ENCODE results near the gene TMEM139.
"Not testable (repeated sequence)": the region's sequence is repeated elsewhere in the genome, so short reads cannot be mapped to it uniquely, and the experiment has no call there.

The TMEM139 gene

DNA sequence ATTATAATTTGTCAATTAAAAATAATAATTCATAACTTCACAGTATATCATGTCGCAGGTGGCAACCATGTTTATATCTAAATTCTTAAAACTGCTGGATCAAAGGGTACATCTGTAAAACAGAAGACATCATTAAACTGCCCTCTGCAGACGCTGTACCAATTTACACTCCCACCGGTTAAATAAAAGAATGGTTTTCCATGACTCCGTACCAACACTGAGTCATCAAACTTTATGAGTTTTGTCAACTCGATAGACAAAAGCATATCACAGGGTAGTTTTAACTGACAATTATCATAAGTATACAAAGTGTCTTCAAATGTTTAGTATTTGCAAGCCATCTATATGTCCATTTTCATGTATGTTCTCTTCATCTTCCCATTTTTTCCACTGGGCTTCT lies 27.3 kb upstream of the TMEM139 start:
- Histone ChIP-seq H3K9me3 (ENCODE audit: control insufficient read depth, low read length) (no peaks in the 10 kb centered on the region), H3K27ac (ENCODE audit: insufficient read depth, low read depth, low read length, poor library complexity, severe bottlenecking) (no peak overlapping the region), H3K4me3 (ENCODE audit: insufficient read depth, low read depth, low read length) (no peak overlapping the region), H3K4me1 (ENCODE audit: control insufficient read depth, insufficient read depth, low read length) (no peaks in the 10 kb centered on the region), H3K36me3 (ENCODE audit: control insufficient read depth, insufficient read depth, low read length) (no peaks in the 10 kb centered on the region), H3K27me3 (ENCODE audit: control insufficient read depth, insufficient read depth, low read length, poor library complexity, severe bottlenecking) (no peaks in the 10 kb centered on the region)
- 89 to 94% methylated on average over 4 to 5 of the region's 5 CpGs for WGBS, 2 experiments

DNA sequence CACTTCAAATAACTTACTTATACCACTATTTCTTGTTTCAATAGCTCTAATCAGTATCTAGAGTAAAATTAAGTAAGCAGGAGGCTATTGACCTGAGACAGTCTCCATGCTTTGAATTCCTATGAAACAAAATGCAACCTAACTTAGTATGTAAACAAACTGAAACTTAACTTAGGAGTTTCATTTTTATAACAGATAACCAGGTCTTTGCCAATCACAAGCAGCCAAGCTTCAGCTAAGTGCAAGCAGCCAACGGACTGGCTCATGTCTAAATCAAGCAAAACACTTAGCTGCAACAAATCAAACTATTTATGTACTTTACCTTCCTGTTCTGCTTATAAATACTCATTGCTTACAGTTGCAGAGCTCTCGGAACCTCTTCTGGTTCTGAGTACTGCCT lies 25.9 kb upstream of the TMEM139 start:
- Histone ChIP-seq H3K4me3 (ENCODE audit: insufficient read depth, low read depth, low read length) (no peak overlapping the region), H3K4me1 (ENCODE audit: control insufficient read depth, insufficient read depth, low read length) (no peaks in the 10 kb centered on the region), H3K9me3 (ENCODE audit: control insufficient read depth, low read length) (no peaks in the 10 kb centered on the region), H3K27ac (ENCODE audit: insufficient read depth, low read depth, low read length, poor library complexity, severe bottlenecking) (no peak overlapping the region), H3K36me3 (ENCODE audit: control insufficient read depth, insufficient read depth, low read length) (no peaks in the 10 kb centered on the region), H3K27me3 (ENCODE audit: control insufficient read depth, insufficient read depth, low read length, poor library complexity, severe bottlenecking) (peaks cover 2% of the 10 kb centered on the region)
- 72 to 90% methylated on average over 2 of the region's 2 CpGs for whole genome bisulfite sequencing, 2 experiments

DNA sequence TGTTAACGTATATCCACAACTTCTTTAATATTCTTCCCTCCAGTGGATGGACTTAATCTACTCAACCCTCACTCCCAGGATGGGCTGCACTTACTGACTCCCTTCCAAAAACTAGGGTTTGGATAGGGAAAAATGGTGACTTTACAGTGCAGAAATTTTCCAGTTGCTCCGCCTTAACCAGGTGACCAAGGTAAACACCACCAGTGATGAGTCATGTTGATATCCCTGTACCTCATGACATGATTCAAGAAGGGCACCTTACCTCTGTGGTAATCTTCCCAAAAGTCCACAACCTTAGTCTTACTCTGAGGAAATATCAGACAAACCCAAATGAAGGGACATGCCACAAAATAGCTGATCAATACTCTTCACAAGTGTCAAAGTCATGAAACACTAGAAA lies 25.0 kb upstream of the TMEM139 start:
- H3K27ac ChIP-seq (ENCODE audit: insufficient read depth, low read depth, low read length, poor library complexity, severe bottlenecking), result no peak overlapping the region

DNA sequence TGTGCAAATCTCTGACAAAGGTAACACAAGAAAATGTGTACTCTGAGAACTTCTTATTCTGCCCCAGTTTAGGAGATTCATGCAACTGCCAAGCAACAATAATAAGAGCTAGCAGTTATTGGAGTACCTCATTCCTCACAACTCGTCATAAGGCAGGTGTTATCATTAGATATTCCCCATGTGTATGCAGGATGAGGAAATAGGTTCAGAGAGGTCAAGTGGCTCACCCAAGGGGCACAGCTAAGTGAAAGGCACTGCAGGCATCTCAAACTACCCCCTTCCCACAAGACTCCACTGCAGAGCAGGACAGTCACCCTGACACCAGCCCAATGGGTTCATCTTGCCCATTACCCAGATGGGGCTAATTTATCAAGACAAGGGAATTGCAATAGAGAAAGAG lies 22.9 kb upstream of the TMEM139 start:
- 80 to 91% methylated on average over 1 of the region's 1 CpG for WGBS, 2 experiments
- H3K36me3 ChIP-seq (ENCODE audit: control insufficient read depth, insufficient read depth, low read length), result no peaks in the 10 kb centered on the region
- H3K27me3 ChIP-seq (ENCODE audit: control insufficient read depth, insufficient read depth, low read length, poor library complexity, severe bottlenecking), result peaks cover 4% of the 10 kb centered on the region
- H3K4me1 ChIP-seq (ENCODE audit: control insufficient read depth, insufficient read depth, low read length), result no peaks in the 10 kb centered on the region
- no peak overlapping the region for H3K4me3 ChIP-seq (ENCODE audit: insufficient read depth, low read depth, low read length)
- no peak overlapping the region for H3K27ac ChIP-seq (ENCODE audit: insufficient read depth, low read depth, low read length, poor library complexity, severe bottlenecking)
- no peaks in the 10 kb centered on the region for H3K9me3 ChIP-seq (ENCODE audit: control insufficient read depth, low read length)

More for the DNA sequence above, 25.0 kb upstream of the TMEM139 start:
- no peaks in the 10 kb centered on the region for H3K4me1 ChIP-seq (ENCODE audit: control insufficient read depth, insufficient read depth, low read length)
- no peaks in the 10 kb centered on the region for H3K9me3 ChIP-seq (ENCODE audit: control insufficient read depth, low read length)
- no peaks in the 10 kb centered on the region for H3K36me3 ChIP-seq (ENCODE audit: control insufficient read depth, insufficient read depth, low read length)
- peaks cover 4% of the 10 kb centered on the region for H3K27me3 ChIP-seq (ENCODE audit: control insufficient read depth, insufficient read depth, low read length, poor library complexity, severe bottlenecking)
- WGBS, 2 experiments, result 92 to 93% methylated on average over 2 of the region's 2 CpGs
- H3K4me3 ChIP-seq (ENCODE audit: insufficient read depth, low read depth, low read length), result no peak overlapping the region

DNA sequence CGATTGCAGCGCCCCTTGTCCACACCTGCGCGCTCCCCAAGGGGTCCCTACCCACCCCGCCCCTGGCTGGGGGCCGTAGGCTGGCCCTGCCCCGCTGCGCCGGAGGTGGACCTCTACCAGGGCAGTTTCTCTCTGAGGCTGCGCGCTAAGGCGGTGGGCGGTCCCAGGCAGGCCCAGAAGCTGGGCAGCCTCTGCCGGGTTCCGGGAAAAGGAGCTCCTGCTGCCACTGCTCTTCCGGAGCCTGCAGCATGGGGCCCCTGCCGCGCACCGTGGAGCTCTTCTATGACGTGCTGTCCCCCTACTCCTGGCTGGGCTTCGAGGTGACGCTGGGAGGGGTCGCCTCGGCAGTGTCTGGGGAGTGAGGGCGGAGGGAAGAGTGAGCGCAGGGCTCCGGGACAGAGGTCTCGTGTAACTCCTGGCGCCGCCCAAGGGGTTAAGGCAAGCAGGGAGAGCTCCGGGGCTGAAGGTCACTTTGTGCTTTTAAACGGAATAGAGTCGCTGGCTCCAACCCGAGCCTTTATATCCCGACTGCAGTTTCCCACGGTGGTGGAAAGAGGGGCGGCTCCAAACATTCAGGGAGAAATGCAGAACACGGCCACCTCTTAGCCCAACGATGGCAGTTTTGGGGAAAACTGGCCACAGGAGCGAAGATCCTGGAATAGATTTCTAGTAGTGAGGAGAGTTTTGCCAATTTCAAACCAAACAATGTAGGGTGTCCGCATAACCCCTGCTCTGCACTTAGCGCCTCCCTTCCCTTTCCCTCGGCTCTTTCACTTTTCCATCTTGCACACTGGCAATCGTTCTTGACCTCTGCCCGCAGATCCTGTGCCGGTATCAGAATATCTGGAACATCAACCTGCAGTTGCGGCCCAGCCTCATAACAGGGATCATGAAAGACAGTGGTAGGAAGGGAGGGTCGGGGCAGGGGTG lies 21.2 kb upstream of the TMEM139 start, which contains the start of gene GSTK1:
Gene GSTK1, plus strand, starts transcription at position 176 of the 930 bp plus-strand sequence. Its CDS starts 73 bp downstream, at position 249.
- Histone ChIP-seq H3K9me3 (ENCODE audit: control insufficient read depth, low read length) (no peaks in the 10 kb centered on the region), H3K36me3 (ENCODE audit: control insufficient read depth, insufficient read depth, low read length) (peaks cover 6% of the 10 kb centered on the region), H3K27me3 (ENCODE audit: control insufficient read depth, insufficient read depth, low read length, poor library complexity, severe bottlenecking) (peaks cover 4% of the 10 kb centered on the region), H3K4me1 (ENCODE audit: control insufficient read depth, insufficient read depth, low read length) (no peaks in the 10 kb centered on the region), H3K4me3 (ENCODE audit: insufficient read depth, low read depth, low read length) (peak within 1 kb of the TSS; percentile 77), H3K27ac (ENCODE audit: insufficient read depth, low read depth, low read length, poor library complexity, severe bottlenecking) (no peak within 1 kb of the TSS)
- WGBS, 2 experiments, result 13 to 15% methylated on average over 48 of the region's 48 CpGs

DNA sequence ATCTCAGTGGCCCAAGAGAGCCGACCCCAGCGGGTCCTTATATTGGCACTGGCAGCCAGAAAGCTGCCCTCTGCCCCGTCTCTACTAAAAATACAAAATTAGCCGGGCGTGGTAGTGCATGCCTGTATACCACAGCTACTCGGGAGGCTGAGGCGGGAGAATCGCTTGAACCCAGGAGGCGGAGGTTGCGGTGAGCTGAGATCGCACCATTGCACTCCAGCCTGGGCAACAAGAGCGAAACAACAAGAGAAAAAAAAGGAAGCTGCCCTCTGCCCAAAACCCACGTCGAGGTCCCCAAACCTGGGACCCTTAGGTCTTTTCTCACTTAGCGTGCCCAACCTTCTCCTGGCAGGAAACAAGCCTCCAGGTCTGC lies 20.6 kb upstream of the TMEM139 start:
- not testable (repeated sequence) for H3K27me3 ChIP-seq (ENCODE audit: control insufficient read depth, insufficient read depth, low read length, poor library complexity, severe bottlenecking); H3K36me3 ChIP-seq (ENCODE audit: control insufficient read depth, insufficient read depth, low read length); H3K4me1 ChIP-seq (ENCODE audit: control insufficient read depth, insufficient read depth, low read length); H3K27ac ChIP-seq (ENCODE audit: insufficient read depth, low read depth, low read length, poor library complexity, severe bottlenecking); H3K9me3 ChIP-seq (ENCODE audit: control insufficient read depth, low read length)
- WGBS, 2 experiments, result 88 to 94% methylated on average over 15 of the region's 15 CpGs
- peak overlapping the region; percentile 77 for H3K4me3 ChIP-seq (ENCODE audit: insufficient read depth, low read depth, low read length)

DNA sequence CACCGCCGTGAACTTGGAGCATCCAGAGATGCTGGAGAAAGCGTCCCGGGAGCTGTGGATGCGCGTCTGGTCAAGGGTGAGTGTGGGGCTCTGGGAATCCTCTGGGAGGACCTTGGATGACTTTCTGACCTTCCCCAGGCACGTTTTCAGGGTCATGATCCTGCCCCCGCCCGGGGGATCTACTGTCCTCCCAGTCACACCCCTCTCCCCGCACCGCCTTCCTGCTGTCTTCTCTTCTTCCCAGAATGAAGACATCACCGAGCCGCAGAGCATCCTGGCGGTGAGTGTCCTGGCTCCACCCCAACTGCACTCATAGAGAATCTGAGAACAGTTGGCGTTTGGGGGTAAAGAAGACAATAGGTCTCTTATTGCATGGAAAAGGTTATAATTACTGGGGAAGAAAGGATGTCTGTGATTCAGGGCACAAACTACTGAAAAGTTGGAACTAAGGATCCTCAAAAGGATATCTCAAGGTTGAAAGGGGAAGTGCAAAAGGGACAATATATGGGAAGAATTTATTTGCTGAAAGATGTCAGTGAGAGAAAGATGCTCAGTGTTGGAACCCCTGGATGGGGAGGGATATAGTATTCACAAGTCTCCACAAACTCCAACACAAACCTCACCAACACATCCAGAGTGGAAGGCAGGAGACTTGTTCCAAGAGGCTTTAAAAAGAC lies 19.6 kb upstream of the TMEM139 start:
- WGBS, 2 experiments, result 92 to 94% methylated on average over 15 of the region's 15 CpGs
- H3K4me3 ChIP-seq (ENCODE audit: insufficient read depth, low read depth, low read length), result no peak overlapping the region
- no peak overlapping the region for H3K27ac ChIP-seq (ENCODE audit: insufficient read depth, low read depth, low read length, poor library complexity, severe bottlenecking)
- peaks cover 6% of the 10 kb centered on the region for H3K36me3 ChIP-seq (ENCODE audit: control insufficient read depth, insufficient read depth, low read length)
- H3K4me1 ChIP-seq (ENCODE audit: control insufficient read depth, insufficient read depth, low read length), result no peaks in the 10 kb centered on the region
- H3K27me3 ChIP-seq (ENCODE audit: control insufficient read depth, insufficient read depth, low read length, poor library complexity, severe bottlenecking), result peaks cover 4% of the 10 kb centered on the region
- no peaks in the 10 kb centered on the region for H3K9me3 ChIP-seq (ENCODE audit: control insufficient read depth, low read length)

DNA sequence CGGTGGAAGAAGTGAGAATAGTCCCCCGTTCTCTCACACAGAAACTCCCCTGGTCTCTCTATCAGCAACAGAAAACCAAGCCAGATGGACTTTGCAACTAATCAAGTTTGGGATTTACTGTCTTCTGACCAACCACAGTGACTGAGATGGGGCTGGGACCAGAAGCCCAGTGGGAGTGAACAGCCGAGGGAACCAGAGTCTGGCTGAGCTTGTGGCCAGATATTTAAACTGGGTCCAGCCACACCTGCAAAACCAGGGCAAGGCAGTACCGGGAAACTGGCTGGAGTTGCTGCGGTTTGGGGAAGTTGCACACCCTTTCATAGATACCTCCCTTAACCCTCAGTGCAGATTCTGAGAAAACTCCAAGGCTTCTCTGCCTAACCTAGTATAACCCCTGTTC lies 15.5 kb upstream of the TMEM139 start:
- no peak overlapping the region for H3K27ac ChIP-seq (ENCODE audit: insufficient read depth, low read depth, low read length, poor library complexity, severe bottlenecking)
- no peak overlapping the region for H3K4me3 ChIP-seq (ENCODE audit: insufficient read depth, low read depth, low read length)
- no peaks in the 10 kb centered on the region for H3K4me1 ChIP-seq (ENCODE audit: control insufficient read depth, insufficient read depth, low read length)
- WGBS, 2 experiments, result 92 to 94% methylated on average over 5 of the region's 5 CpGs
- H3K36me3 ChIP-seq (ENCODE audit: control insufficient read depth, insufficient read depth, low read length), result peaks cover 6% of the 10 kb centered on the region
- H3K27me3 ChIP-seq (ENCODE audit: control insufficient read depth, insufficient read depth, low read length, poor library complexity, severe bottlenecking), result no peaks in the 10 kb centered on the region
- H3K9me3 ChIP-seq (ENCODE audit: control insufficient read depth, low read length), result no peaks in the 10 kb centered on the region

GRCh38 chr7:143271240-143271639 lies 13.5 kb upstream of the TMEM139 start:
- H3K4me3 ChIP-seq (ENCODE audit: insufficient read depth, low read depth, low read length), result no peak overlapping the region
- WGBS, 2 experiments, result 95% methylated on average over 1 of the region's 1 CpG; no CpG with 5 or more reads in 1 of the 2 experiments

DNA sequence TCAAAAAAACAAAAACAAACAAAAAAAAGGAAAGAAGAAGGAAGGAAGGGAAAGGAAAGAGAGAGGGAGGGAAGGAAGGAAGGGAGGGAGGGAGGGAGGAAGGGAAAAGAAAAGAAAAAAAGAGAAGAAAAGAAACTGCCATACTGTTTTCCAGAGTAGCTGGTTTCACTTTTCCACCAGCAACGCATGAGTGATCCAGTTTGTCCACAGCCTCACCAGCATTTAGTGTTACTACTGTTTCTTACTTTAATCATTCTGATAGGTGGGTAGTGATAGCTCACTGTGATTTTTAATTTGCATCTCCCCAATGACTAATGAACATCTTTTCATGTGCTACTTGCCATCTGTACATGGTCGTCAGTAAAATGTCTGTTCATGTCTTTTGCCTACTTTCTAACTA lies 11.9 kb upstream of the TMEM139 start:
- WGBS, 2 experiments, result 89 to 100% methylated on average over 2 of the region's 2 CpGs
- H3K27ac ChIP-seq (ENCODE audit: insufficient read depth, low read depth, low read length, poor library complexity, severe bottlenecking), result no peak overlapping the region
- H3K9me3 ChIP-seq (ENCODE audit: control insufficient read depth, low read length), result no peaks in the 10 kb centered on the region
- H3K4me3 ChIP-seq (ENCODE audit: insufficient read depth, low read depth, low read length), result no peak overlapping the region
- H3K36me3 ChIP-seq (ENCODE audit: control insufficient read depth, insufficient read depth, low read length), result peaks cover 1% of the 10 kb centered on the region
- H3K4me1 ChIP-seq (ENCODE audit: control insufficient read depth, insufficient read depth, low read length), result no peaks in the 10 kb centered on the region
- H3K27me3 ChIP-seq (ENCODE audit: control insufficient read depth, insufficient read depth, low read length, poor library complexity, severe bottlenecking), result no peaks in the 10 kb centered on the region

More at GRCh38 chr7:143271240-143271639, 13.5 kb upstream of the TMEM139 start:
- no peaks in the 10 kb centered on the region for H3K27me3 ChIP-seq (ENCODE audit: control insufficient read depth, insufficient read depth, low read length, poor library complexity, severe bottlenecking)
- H3K27ac ChIP-seq (ENCODE audit: insufficient read depth, low read depth, low read length, poor library complexity, severe bottlenecking), result no peak overlapping the region
- peaks cover 6% of the 10 kb centered on the region for H3K36me3 ChIP-seq (ENCODE audit: control insufficient read depth, insufficient read depth, low read length)
- H3K9me3 ChIP-seq (ENCODE audit: control insufficient read depth, low read length), result no peaks in the 10 kb centered on the region
- H3K4me1 ChIP-seq (ENCODE audit: control insufficient read depth, insufficient read depth, low read length), result no peaks in the 10 kb centered on the region
